NCI-H146 treated with DMSO at 0.1 percent for 48 hours (cell line): Measurements from ENCODE around the gene BPIFB2.
"Not testable (repeated sequence)": the region's sequence is repeated elsewhere in the genome, so short reads cannot be mapped to it uniquely, and the experiment has no call there.

Source experiments
- DNase-seq: peaks from one replicate; lab custom pipeline; 2025; ENCODE audit not compliant: unreplicated experiment; lab: John Stamatoyannopoulos, UW

Gene BPIFB2

GRCh38 chr20:33034115-33034514 lies 26.6 kb downstream of the BPIFB2 start:
- no peak for DNase-seq

- DNase-seq, result no peak
These were observed 27.5 kb downstream of the BPIFB2 start for GRCh38 chr20:33034901-33035492.

- no peak for DNase-seq
These were observed 30.0 kb downstream of the BPIFB2 start for GRCh38 chr20:33037456-33037855.

- DNase-seq, result no peak
These were observed 30.7 kb downstream of the BPIFB2 start for GRCh38 chr20:33038243-33038642.

- DNase-seq, result no peak
These were observed 34.9 kb downstream of the BPIFB2 start for GRCh38 chr20:33042430-33042829.

- no peak for DNase-seq
These were observed 35.7 kb downstream of the BPIFB2 start for GRCh38 chr20:33042983-33043730.

GRCh38 chr20:33043731-33044181 lies 36.3 kb downstream of the BPIFB2 start:
- no peak for DNase-seq

GRCh38 chr20:33045129-33045721 lies 37.7 kb downstream of the BPIFB2 start:
- DNase-seq, result not testable (repeated sequence)

GRCh38 chr20:33046412-33046811 lies 38.9 kb downstream of the BPIFB2 start:
- no peak for DNase-seq

GRCh38 chr20:33051333-33051732 lies 43.8 kb downstream of the BPIFB2 start:
- DNase-seq, result no peak

GRCh38 chr20:33053291-33054106 lies 46.0 kb downstream of the BPIFB2 start, which contains the start of gene BPIFB3:
Gene BPIFB3, plus strand, starts transcription at chr20:33053903. Its CDS starts 1,533 bp downstream, at chr20:33055436.
- no peak for DNase-seq

- DNase-seq, result no peak
These were observed 46.9 kb downstream of the BPIFB2 start for GRCh38 chr20:33054381-33054780.

- DNase-seq, result no peak
These were observed 47.3 kb downstream of the BPIFB2 start for GRCh38 chr20:33054791-33055190.

GRCh38 chr20:33059136-33059535 lies 51.6 kb downstream of the BPIFB2 start:
- no peak for DNase-seq

GRCh38 chr20:33059741-33060390 lies 52.4 kb downstream of the BPIFB2 start:
- DNase-seq, result no peak

- no peak for DNase-seq
These were observed 54.1 kb downstream of the BPIFB2 start for GRCh38 chr20:33061658-33062028.

- DNase-seq, result no peak
These were observed 54.8 kb downstream of the BPIFB2 start for GRCh38 chr20:33062105-33062824.

- no peak for DNase-seq
These were observed 55.3 kb downstream of the BPIFB2 start for GRCh38 chr20:33062825-33063149.

- no peak for DNase-seq
These were observed 55.8 kb downstream of the BPIFB2 start for GRCh38 chr20:33063271-33063670.

- DNase-seq, result no peak
These were observed 57.2 kb downstream of the BPIFB2 start for GRCh38 chr20:33064572-33065287.
